Dendritic cell treated with granulocyte-macrophage colony-stimulating factor and Interleukin-4, amounts not matched to agents 40 ng/mL and 50 ng/mL, for 4 days (primary cell): ENCODE measurements around the gene TNFRSF9.
"Not testable (repeated sequence)": the region's sequence is repeated elsewhere in the genome, so short reads cannot be mapped to it uniquely, and the experiment has no call there.

Source experiments
- H3K27ac Mint-ChIP-seq: one replicate; pipeline ENCODE4 v1.8.0; 2022; ENCODE audit warnings: mild to moderate bottlenecking, mixed read lengths
- H3K27me3 Mint-ChIP-seq: one replicate; pipeline ENCODE4 v1.8.0; 2022; ENCODE audit warnings: mild to moderate bottlenecking, mixed read lengths
- H3K36me3 Mint-ChIP-seq: one replicate; pipeline ENCODE4 v1.8.0; 2022; ENCODE audit warnings: low read depth, mixed read lengths
- H3K4me1 Mint-ChIP-seq: one replicate; pipeline ENCODE4 v1.8.0; 2022; ENCODE audit warnings: low read depth, mixed read lengths
- H3K4me3 Mint-ChIP-seq: one replicate; pipeline ENCODE4 v1.8.0; 2022; ENCODE audit warnings: mild to moderate bottlenecking, moderate library complexity, mixed read lengths
- H3K9me3 Mint-ChIP-seq: one replicate; pipeline ENCODE4 v1.8.0; 2022; ENCODE audit warnings: mixed read lengths
- intact Hi-C: fragments of 100-400 bp; cut with micrococcal nuclease; formaldehyde crosslinking; loops from one replicate; pipeline ENCODE4 v1.15.0; 2022

The TNFRSF9 gene

DNA sequence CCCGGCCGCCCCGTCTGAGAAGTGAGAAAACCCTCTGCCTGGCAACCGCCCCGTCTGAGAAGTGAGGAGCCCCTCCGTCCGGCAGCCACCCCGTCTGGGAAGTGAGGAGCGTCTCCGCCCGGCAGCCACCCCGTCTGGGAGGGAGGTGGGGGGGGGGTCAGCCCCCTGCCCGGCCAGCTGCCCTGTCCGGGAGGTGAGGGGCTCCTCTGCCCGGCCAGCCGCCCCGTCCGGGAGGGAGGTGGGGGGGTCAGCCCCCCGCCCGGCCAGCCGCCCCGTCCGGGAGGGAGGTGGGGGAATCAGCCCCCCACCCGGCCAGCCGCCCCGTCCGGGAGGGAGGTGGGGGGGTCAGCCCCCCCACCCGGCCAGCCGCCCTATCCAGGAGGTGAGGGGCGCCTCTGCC is 12.2 kb upstream of the TNFRSF9 start:
- H3K9me3 Mint-ChIP-seq, H3K4me1 Mint-ChIP-seq, H3K36me3 Mint-ChIP-seq, intact Hi-C loops, H3K27me3 Mint-ChIP-seq, H3K27ac Mint-ChIP-seq, H3K4me3 Mint-ChIP-seq: not testable (repeated sequence)

DNA sequence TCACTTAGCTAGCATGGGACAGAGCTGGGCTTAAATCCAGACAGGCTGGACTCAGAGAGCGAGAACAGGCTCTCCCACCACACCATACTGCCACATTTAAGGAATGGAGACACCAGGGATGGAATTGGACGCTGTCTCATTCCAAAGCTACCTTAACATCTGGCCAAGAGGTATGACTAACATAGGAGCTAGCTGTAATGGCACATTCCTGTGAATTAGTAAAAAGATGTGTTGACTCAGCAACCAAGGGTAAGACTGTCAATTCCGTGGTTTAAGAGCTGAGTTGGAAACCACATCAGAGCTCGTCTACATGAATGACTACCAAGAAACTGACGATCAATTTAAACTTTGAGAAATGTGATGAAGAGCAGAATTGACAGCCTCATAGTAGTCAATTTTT is 8.3 kb upstream of the TNFRSF9 start:
- H3K4me1 Mint-ChIP-seq: peaks cover 14% of the 10 kb centered on the region
- no peaks in the 10 kb centered on the region for H3K36me3 Mint-ChIP-seq
- no peak overlapping the region for H3K4me3 Mint-ChIP-seq
- peak overlapping the region; percentile 37 for H3K27ac Mint-ChIP-seq
- no peaks in the 10 kb centered on the region for H3K9me3 Mint-ChIP-seq
- intact Hi-C loops: no loop called here
- no peaks in the 10 kb centered on the region for H3K27me3 Mint-ChIP-seq

DNA sequence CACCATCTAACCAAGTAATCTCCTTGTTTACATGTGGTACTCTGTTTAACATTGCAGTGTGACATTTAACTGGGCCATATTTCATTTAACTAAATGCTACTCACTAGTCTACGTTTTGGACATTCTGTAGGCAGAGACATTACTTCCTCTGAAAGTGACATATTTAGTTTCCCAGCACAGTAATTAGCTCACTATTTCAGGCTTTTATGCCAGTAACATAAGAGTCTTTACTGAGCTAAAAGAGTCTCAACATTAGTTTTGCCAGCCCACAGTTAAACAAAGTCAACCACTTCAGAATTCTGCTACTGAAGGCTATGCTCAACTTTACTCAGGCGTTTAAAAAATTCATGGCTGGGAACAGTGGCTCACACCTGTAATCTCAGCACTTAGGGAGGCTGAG is 2.6 kb upstream of the TNFRSF9 start:
- Mint-ChIP-seq H3K27ac (peak overlapping the region; percentile 59), H3K27me3 (no peaks in the 10 kb centered on the region), H3K4me1 (peaks cover 51% of the 10 kb centered on the region), H3K4me3 (no peak overlapping the region), H3K9me3 (no peaks in the 10 kb centered on the region), H3K36me3 (no peaks in the 10 kb centered on the region)
- intact Hi-C loops: no loop called here

DNA sequence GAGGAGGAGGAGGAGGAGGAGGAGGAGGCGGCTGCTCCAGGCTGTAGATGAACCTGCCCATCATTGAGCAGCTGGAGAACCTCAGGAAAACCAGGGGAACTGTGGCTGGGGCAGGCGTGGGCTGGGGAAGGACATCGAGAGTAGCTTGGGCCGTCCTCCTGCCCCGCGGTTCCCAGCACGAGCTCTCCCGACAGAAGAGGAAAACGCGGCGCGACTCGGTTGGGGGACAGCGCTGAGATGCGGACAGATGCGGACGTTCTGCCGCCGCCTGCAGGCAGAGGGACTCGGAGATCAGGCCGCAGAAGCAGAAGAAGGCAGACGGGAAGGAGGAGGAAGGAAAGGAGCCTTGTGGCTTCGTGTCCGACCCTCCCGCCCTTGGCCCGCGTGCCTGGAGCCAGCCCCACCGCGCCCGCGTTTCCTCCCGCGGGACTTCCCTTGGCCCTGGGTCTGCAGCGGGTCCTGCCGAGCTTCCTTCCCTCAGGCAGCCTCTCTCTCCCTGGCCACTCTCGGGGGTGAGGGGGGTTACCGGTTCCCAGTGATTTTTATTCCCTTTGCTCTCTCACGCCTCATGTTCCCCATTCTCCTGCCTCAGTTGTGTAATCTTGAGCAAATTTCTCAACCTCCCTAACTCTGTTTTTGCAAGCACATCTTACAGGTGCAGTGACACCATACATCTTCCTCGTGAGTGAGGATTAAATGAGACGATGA is 1.7 kb upstream of the TNFRSF9 start:
- Mint-ChIP-seq H3K4me3 (peak overlapping the region; percentile 70), H3K9me3 (no peaks in the 10 kb centered on the region), H3K27me3 (no peaks in the 10 kb centered on the region), H3K4me1 (peaks cover 51% of the 10 kb centered on the region), H3K36me3 (no peaks in the 10 kb centered on the region), H3K27ac (peak overlapping the region; percentile 59)
- intact Hi-C loops: no loop called here

DNA sequence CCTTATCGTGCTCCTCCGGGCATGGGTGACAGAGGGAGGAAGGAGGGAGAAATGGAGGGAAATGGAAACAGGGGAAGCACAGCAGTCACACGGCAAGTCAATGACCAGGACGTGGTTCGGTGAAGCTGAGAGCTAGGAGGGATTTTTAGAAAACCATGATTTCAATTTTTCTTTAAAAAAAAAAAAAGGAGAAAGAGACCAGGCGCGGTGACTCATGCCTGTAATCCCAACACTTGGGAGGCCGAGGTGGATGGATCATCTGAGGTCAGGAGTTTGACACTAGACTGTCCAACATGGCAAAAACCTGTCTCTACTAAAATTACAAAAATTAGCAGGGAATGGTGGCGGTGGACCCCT is 776 bp upstream of the TNFRSF9 start:
- H3K9me3 Mint-ChIP-seq: no peaks in the 10 kb centered on the region
- intact Hi-C loops: no loop called here
- peak overlapping the region; percentile 70 for H3K4me3 Mint-ChIP-seq
- no peaks in the 10 kb centered on the region for H3K36me3 Mint-ChIP-seq
- H3K4me1 Mint-ChIP-seq: peaks cover 51% of the 10 kb centered on the region
- no peaks in the 10 kb centered on the region for H3K27me3 Mint-ChIP-seq
- peak overlapping the region; percentile 59 for H3K27ac Mint-ChIP-seq

DNA sequence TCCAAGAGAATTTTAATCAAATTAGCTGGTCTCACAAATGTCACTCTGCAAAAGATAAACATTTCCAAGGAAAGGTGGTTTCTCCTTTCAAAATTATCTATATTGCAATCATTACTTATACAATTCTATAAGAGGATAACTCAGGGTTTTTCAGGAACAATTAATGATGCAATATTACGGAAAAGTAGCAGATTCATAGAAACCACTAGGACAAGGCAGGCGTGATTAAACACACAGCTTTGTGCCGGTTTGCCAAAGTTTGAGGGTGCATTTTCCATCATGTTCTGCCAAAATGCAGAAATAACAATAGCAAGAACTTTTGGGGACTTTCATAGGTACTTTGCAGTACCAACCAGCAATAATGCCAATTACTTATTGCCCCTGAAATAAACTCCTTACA is 605 bp downstream of the TNFRSF9 start:
- intact Hi-C loops: no loop called here
- Mint-ChIP-seq H3K9me3 (no peaks in the 10 kb centered on the region), H3K4me1 (peaks cover 49% of the 10 kb centered on the region), H3K4me3 (no peak overlapping the region), H3K36me3 (no peaks in the 10 kb centered on the region), H3K27ac (no peak overlapping the region), H3K27me3 (no peaks in the 10 kb centered on the region)

DNA sequence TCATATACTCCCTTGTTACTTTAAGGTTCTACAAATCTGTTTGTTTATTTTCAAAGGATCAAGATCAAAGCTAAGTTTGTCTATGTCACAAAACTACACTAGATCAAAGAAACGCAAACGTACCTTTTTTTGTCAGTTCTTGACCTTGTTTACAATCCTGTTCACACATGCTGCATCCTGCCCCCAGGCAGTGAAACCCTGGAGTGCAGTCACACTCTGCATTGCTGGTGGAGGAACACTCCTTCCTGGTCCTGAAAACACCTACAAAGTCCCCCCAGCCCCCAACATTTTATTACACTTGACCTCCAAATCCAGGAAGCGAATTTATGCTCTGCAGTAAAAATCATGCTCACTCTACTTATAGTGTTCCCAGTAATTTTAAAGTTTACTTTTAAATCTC is 2.6 kb downstream of the TNFRSF9 start:
- no peak overlapping the region for H3K4me3 Mint-ChIP-seq
- H3K4me1 Mint-ChIP-seq: peaks cover 39% of the 10 kb centered on the region
- no peak overlapping the region for H3K27ac Mint-ChIP-seq
- intact Hi-C loops: no loop called here
- no peaks in the 10 kb centered on the region for H3K36me3 Mint-ChIP-seq
- no peaks in the 10 kb centered on the region for H3K9me3 Mint-ChIP-seq
- H3K27me3 Mint-ChIP-seq: peaks cover 2% of the 10 kb centered on the region

DNA sequence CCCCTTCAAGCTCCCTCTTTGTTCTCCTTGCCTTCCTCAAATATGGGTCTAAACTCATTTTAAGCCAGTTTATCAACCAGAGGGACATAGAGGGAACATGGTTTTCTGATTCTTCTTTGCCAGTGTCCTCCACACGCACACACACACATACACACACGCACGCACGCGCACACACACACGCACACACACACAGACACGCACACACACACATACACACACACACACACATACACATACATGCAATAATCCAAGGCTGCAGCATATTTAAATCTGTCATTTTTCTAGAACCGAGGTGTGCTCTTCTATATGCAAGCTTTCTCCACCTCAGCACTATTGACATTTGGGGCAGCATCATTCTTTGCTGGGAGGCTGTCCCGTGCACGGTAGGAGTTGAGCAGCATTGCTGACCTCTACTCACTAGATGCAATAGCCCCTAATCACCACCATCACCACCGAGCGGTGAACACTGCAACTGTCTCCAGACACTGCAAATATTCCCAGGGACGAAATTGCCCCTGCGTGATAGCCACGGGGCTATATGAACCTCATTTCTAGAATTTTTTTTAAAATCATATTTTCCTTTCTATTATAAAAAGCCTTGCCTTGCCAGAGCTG is 8.0 kb downstream of the TNFRSF9 start:
- Mint-ChIP-seq H3K36me3 (no peaks in the 10 kb centered on the region), H3K27ac (no peak overlapping the region), H3K4me1 (peaks cover 11% of the 10 kb centered on the region), H3K27me3 (peaks cover 2% of the 10 kb centered on the region), H3K4me3 (no peak overlapping the region), H3K9me3 (no peaks in the 10 kb centered on the region)
- intact Hi-C loops: no loop called here

DNA sequence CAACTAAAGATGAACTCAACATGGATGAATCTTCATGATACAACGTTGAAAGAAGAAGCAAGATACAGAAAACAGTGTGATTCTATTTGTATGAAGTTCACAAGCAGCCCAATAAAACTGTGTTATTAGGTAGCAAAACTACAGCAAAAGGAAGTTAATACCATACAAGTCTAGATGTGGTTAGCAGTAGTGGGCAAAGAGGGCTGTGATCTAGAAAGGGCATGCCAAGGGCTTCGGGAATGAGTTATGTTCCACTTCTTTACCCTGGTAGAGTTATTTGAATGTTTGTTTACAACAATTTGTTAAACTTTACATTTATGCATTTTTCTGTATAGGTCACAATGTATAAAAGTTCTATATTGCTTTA is 9.2 kb downstream of the TNFRSF9 start:
- intact Hi-C loops: no loop called here
- Mint-ChIP-seq H3K27me3 (peaks cover 2% of the 10 kb centered on the region), H3K4me3 (no peak overlapping the region), H3K4me1 (peaks cover 11% of the 10 kb centered on the region), H3K27ac (no peak overlapping the region), H3K36me3 (no peaks in the 10 kb centered on the region), H3K9me3 (no peaks in the 10 kb centered on the region)

DNA sequence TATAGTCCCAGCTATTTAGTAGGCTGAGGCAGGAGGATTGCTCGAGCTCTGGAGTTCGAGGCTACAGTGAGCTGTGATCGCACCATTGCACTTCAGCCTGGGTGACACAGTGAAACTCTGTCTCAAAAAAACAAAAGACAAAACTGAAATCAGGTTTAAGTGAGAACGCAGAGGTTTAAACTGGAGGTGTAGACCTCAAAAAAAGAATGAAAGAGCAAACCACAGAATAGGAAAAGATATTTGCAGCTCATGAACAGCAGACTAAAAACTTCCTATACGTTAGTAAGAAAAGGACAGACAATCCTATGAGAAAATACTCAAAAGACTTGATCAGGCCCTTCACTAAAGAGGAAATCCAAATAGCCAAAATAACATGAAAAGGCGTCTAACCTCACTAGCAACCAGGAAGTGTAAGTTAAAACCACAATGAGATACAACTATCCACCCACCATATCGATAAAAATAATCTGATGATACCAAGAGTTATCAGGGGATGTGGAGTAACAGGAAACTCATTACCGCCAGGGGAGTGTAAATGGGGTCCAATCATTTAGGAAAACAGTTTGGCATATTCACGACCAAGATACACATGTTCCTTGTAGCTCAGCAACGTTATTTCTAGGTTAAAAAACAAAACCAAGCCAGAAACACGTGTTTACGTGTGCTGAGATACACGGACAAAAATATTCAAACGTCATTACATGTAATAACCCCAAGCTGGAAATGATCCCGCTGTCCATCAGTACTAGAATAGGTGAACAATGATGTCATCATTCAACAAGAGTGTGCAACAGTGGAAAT is 9.8 kb downstream of the TNFRSF9 start:
- intact Hi-C loops: no loop called here
- H3K27me3 Mint-ChIP-seq: peaks cover 2% of the 10 kb centered on the region
- no peak overlapping the region for H3K27ac Mint-ChIP-seq
- H3K36me3 Mint-ChIP-seq: no peaks in the 10 kb centered on the region
- no peaks in the 10 kb centered on the region for H3K9me3 Mint-ChIP-seq
- H3K4me3 Mint-ChIP-seq: no peak overlapping the region
- H3K4me1 Mint-ChIP-seq: peaks cover 11% of the 10 kb centered on the region

DNA sequence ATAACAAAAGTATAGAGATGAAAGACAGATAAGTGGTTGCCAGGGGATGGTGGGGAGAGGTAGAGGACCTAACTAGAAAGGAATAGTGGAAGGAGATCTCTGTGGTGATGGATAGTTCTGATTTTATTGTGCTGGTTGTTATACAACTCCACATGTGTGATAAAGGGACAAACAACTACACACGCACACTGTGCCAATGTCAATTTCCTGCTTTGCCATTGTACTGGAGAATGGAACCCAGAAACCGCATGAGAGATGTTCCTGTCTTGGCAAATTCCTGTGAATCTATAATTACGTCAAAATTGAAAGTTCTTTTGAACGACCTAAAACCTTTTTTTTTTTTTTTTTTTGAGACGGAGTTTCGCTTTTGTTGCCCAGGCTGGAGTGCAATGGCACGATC is 11.0 kb downstream of the TNFRSF9 start:
- Mint-ChIP-seq H3K9me3 (no peaks in the 10 kb centered on the region), H3K4me1 (peaks cover 11% of the 10 kb centered on the region), H3K4me3 (no peak overlapping the region), H3K27me3 (peaks cover 2% of the 10 kb centered on the region), H3K27ac (no peak overlapping the region), H3K36me3 (no peaks in the 10 kb centered on the region)
- intact Hi-C loops: no loop called here

DNA sequence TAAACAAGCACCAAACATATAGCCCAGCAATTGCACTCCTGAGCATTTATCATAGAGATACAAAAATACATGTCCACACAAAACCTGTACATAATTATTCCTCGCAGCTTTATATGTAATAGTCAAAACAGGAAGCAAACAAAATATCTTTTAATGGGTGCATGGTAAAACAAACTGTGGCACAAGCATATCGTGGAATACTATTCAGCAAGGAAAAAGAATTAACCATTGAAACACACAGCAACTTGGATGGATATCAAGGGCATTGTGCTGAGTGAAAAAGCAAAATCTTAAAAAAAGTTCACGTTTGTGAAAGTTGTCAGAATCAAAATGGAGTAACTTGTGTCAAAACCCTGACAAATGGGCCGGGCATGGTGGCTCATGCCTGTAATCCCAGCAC is 12.4 kb downstream of the TNFRSF9 start:
- Mint-ChIP-seq H3K27me3 (no peaks in the 10 kb centered on the region), H3K27ac (no peak overlapping the region), H3K4me3 (no peak overlapping the region), H3K36me3 (no peaks in the 10 kb centered on the region), H3K9me3 (no peaks in the 10 kb centered on the region), H3K4me1 (peaks cover 11% of the 10 kb centered on the region)
- intact Hi-C loops: no loop called here

DNA sequence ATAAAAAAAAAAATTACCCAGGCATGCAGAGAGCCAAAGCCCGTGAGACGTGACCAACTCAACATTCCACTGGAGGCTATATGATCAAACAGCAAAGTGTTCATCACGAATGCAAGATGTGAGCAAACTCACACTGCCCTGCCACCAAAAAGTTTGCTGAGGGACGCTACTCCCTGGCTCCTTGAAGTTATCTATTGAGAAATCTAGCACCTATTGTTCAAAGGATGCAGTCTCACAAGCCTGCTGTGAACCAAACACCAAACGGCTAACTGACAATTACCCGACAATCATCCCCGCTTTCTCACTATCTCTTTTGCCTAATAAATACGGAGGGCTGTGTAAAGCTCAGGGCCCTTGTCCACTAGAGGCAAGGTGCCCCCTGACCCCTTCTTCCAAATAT is 13.6 kb downstream of the TNFRSF9 start:
- H3K4me3 Mint-ChIP-seq, H3K9me3 Mint-ChIP-seq, H3K27ac Mint-ChIP-seq, intact Hi-C loops, H3K36me3 Mint-ChIP-seq, H3K27me3 Mint-ChIP-seq: not testable (repeated sequence)
- peaks cover 11% of the 10 kb centered on the region for H3K4me1 Mint-ChIP-seq

DNA sequence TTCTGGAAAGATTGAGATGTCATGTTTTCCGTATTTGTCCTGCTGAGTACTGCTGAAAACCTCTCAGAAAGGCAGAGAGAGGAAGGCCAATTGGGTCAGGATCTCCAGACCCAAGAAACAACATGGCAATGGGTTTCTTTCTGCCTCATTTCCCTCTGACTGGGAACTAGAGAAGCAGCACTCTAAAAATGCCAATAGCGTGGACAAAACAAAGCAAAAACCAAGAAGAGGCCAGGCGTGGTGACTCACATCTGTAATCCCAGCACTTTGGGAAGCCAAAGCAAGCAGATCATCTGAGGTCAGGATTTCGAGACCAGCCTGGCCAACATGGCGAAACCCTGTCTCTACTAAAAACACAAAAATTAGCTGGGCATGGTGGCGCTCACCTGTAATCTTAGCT is 18.3 kb downstream of the TNFRSF9 start:
- Mint-ChIP-seq H3K27ac (no peak overlapping the region), H3K27me3 (no peaks in the 10 kb centered on the region), H3K9me3 (no peaks in the 10 kb centered on the region), H3K4me3 (no peak overlapping the region), H3K4me1 (peaks cover 10% of the 10 kb centered on the region), H3K36me3 (no peaks in the 10 kb centered on the region)
- intact Hi-C loops: no loop called here
